ENCODE results near the gene WASL. TPM values are rescaled to one million over a fixed set of nuclear protein-coding genes. Genes with fewer than 3 reads are reported as not detected.

WASL gene
- total RNA-seq, 1 experiment from 2014 or later, result 26.9 TPM

GRCh38 chr7:123734498-123734897 lies 14.3 kb downstream of the WASL start:
- DNase-seq (ENCODE audit: low read depth), result no peak

GRCh38 chr7:123732413-123733091 lies 16.3 kb downstream of the WASL start:
- DNase-seq (ENCODE audit: low read depth), result no peak

- no peak for DNase-seq (ENCODE audit: low read depth)
Measured at GRCh38 chr7:123729218-123729578, 19.6 kb downstream of the WASL start.

GRCh38 chr7:123727071-123727837 lies 21.5 kb downstream of the WASL start:
- DNase-seq (ENCODE audit: low read depth), result peak; percentile 96

DNA sequence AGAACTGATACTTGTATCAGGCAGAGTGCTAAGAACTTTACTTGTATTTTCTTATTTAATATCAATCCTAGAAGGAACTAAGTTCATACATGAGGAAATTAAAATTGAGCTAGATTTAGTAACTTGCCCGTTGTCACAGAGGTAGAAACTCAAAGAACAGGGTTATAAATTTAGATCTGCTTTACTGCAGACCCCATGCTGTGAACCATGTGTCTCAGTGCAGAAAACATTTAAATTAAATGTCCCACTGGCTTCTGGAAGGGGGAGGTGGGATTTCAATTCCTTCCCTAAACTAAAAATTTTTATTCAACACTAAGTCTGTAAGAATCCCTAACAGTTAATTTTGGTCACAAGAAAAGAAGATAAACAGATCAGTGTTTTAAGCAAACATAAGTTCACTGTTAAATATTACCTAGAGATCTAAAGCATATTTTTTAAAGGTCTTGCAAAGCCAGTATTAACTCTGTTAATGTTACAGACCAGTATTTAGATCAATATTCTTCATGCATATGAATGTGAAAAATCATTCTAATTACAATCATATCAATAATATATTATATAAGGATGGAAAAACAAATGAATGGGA lies 23.1 kb downstream of the WASL start:
- DNase-seq (ENCODE audit: low read depth), result no peak

GRCh38 chr7:123724817-123725253 lies 24.0 kb downstream of the WASL start:
- peak; percentile 61 for DNase-seq (ENCODE audit: low read depth)

DNA sequence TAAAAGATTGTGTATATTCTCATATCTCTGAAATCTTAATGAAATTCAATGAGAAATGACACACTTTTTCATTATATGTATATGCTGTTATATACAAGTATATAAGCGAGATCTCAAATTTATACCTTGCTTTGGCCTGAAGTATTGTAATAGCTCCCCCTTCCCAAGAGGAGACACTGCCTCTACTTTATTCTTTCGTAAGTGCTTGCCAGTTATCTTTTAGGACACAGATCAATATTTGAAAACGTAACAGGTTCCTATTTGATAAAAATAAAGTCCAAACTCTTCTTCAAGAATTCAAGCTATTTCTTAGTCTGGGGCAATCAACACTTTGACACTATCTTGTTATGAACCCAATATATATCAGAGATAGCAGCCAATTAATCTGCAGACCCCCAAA lies 24.9 kb downstream of the WASL start:
- DNase-seq (ENCODE audit: low read depth), result no peak

DNA sequence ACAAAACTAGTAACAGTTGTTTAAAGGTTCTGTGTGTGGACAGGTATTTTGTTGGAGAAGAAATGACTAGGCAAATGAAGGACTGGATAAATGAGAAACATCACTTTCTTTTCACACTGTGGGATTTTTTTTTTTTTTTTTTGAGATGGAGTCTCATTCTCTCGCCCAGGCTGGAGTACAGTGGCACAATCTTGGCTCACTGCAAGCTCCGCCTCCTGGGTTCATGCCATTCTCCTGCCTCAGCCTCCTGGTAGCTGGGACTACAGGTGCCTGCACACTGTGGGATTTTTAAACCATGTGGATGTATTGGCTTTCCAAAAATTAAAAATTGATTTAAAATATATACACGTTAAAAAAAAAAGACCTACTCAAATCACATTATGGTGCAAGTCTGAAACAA lies 28.3 kb downstream of the WASL start:
- peak; percentile 12 for DNase-seq (ENCODE audit: low read depth)

DNA sequence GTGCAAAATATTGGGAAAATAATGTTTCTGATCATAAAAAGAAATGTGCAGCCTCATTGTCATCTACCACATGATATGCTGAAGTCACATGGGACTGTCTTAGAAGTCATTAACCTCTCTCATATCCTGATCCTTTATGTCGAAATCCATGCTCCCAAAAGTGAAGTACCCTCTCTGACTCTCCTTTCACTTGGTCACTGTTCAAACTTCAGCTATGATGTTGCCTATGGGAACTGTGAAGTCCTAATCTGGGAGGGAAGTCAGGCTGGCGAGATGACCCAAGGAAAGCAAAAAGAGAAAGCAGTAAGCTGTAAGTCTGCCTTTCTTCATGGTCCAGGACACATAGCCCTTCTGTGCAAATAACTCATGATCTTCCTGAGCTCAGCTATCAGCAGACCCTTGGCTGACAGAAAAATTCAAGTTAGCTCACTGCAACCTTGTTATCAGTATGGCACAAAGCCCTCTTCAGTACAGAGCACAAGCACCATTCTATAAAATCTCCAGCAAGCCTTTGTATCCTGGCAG lies 29.5 kb downstream of the WASL start:
- DNase-seq (ENCODE audit: low read depth), result no peak

DNA sequence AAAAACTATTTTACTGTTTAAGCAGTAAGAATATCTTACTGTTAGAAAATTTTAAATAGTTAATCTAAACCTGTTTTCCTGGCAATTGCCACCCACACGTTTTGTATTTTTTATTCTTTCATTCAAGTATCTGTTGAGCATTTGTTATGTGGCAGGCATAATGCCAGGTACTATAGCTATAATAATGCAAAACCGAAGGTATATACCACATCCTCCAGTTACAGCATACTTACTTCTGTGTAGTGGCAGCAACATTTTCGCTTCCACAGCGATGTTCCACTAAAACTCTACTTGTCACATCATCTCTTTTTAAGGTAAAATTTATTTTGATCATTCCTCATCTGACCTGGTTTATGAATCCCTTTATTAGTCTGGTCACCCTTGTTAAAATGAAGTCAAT lies 30.0 kb downstream of the WASL start:
- DNase-seq (ENCODE audit: low read depth), result no peak

- DNase-seq (ENCODE audit: low read depth), result no peak
Measured at GRCh38 chr7:123717689-123718088, 31.1 kb downstream of the WASL start.

GRCh38 chr7:123716877-123717276 lies 31.9 kb downstream of the WASL start:
- no peak for DNase-seq (ENCODE audit: low read depth)

- no peak for DNase-seq (ENCODE audit: low read depth)
Measured at GRCh38 chr7:123715799-123716198, 33.0 kb downstream of the WASL start.

DNA sequence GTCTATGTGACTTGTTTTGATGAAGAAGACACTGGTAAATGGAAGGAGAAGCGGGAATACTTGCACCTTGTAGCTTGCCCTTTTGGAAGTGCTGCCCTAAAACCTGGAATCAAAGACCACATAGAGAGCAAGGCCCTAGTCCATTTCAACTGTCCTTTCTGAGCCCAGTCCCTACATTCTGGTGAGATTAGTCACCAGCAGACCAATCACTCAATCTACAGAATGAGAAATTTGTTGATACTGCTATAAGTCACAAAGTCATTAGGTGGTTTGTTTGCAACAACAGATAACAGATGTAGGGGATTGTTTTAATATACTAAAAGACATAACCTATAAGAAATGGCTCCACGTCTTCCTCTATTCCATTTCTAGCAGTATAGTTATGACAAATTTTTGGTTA lies 33.6 kb downstream of the WASL start:
- peak; percentile 64 for DNase-seq (ENCODE audit: low read depth)

DNA sequence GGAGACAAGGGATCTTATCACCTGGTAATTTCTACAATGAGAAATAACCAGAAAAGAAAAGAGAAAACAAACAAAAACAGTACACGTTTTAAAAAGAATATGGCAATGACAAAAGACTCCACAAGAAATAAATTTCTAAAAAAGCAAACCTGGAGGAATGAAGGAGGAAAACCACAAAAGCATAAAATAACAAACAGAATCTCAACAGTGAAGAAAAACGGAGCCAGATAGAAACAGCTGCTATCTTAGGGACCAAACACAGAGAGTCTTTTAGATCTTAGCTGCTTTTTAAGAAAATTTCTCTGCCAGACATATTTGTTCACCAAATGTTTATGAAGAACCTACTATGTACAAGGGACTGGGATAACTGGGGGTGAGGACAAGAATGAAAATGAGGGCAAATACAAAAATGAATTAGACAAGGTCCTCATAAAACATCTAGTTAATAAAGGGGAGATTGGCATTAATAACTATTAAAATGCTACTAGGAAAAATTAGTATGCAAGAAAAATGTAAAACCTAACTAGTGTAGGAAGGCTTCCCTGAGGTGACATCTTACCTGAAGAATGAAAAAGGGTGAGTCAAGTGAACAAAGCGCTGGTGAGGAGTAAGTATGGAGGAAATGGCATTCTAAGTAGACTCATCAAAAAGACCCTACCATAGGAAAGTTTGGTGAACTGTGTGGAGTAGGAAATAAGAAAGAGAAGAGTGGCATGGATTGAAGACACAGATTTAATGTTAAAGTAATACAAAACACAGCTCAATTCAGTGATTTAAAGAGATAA lies 34.3 kb downstream of the WASL start:
- DNase-seq (ENCODE audit: low read depth), result peak; percentile 76

GRCh38 chr7:123712619-123713018 lies 36.2 kb downstream of the WASL start:
- DNase-seq (ENCODE audit: low read depth), result peak; percentile 65

- DNase-seq (ENCODE audit: low read depth), result no peak
Measured at GRCh38 chr7:123711832-123712293, 36.9 kb downstream of the WASL start.

DNA sequence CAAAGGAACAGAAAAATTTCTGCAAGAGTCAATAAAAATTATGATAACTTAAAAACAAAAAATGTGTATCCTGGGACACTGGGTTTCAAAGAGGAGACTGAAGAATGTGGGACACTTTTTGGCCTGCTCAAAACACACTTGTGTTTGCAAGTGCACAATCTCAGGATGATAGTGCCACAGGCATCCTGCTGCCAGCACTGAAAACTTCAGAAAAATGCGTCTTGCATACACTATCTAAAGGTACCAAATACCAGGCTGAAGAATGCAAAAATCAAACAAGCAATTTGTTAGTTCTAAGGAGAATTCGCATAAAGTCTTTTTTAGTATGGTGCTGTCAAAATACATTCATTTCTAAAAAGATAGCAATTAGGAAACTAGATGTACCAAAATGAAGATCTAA lies 38.1 kb downstream of the WASL start:
- no peak for DNase-seq (ENCODE audit: low read depth)

DNA sequence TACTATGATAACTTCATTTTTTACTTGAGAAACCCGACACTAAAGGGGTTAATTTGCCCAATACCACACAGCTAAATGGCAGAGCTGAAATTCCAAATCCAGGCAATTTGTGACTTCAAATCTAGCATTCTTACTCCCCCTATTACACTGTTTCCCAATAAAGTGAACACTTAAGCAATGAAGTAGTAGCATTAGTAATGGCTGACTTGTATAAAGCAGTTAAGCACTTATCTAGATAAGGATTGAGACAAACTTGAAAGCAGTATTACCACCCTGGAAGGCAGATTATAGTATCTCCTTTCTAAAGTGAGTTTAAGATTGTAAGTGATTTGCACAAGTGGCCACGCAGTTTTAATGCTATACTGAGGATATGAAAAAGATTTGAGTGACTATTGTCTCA lies 39.3 kb downstream of the WASL start:
- DNase-seq (ENCODE audit: low read depth), result peak; percentile 17

DNA sequence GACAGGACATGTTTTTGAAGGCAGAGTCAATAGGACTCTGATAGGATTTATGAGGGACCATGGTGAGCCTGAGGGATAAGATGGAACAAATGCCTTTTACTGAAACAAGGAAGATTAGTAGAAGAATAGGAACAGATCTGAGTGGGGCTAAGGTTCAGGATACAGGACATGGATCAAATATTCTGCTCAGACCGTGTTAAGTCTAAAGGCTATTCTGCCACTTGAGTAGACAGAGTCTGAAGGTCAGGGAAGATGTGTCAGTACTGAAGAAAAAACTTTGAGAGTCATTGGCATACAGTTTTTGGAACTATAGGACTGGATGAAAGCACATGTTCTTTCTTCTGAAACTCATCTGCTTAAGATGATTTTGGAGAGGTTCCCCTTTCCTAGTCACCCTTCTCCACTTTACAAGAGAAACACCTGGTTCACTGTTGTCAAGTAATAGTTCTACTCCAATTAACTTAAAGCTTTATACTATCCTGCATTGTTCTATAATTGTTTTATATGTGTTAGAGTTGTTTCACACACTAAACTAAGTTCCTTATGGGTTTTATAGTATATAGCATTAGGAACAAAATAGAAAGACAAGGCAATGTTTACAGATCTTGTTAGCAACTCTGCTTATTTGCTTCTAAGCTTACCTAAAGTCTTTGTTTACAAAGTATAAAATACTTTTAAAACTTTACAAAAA lies 43.4 kb downstream of the WASL start:
- no peak for DNase-seq (ENCODE audit: low read depth)
